Liver (tissue), 3 donors: ENCODE data around the gene CYP24A1.

Experiments
- EGR1 ChIP-seq, 2 donors: IDR thresholded peaks; 2 replicates each; pipeline ENCODE4 v1.6.1; 2016 to 2018; ENCODE audit warnings: antibody characterized with exemption in 2 of 2, low read depth in 2 of 2
- GABPA ChIP-seq, 2 donors: IDR thresholded peaks in 1 of 2; conservative IDR thresholded peaks in 1 of 2; 2 replicates each; pipeline ENCODE4 v1.6.1; 2016; ENCODE audit warnings: antibody characterized with exemption in 2 of 2, mild to moderate bottlenecking in 1 of 2, moderate library complexity in 1 of 2
- HNF4G ChIP-seq: IDR thresholded peaks from 2 replicates; pipeline ENCODE4 v1.6.1; 2016; ENCODE audit warnings: antibody characterized with exemption
- JUND ChIP-seq, 2 donors: IDR thresholded peaks; 2 replicates each; pipeline ENCODE4 v1.6.1; 2016; ENCODE audit warnings: antibody characterized with exemption in 2 of 2
- RAD21 ChIP-seq, 2 donors: IDR thresholded peaks; 2 replicates each; pipeline ENCODE4 v1.6.1; 2016; ENCODE audit warnings: antibody characterized with exemption in 2 of 2, mild to moderate bottlenecking in 2 of 2
- YY1 ChIP-seq: IDR thresholded peaks from 2 replicates; pipeline ENCODE4 v1.6.1; 2016; ENCODE audit warnings: antibody characterized with exemption, mild to moderate bottlenecking
- TF ChIP-seq, protein P1 (sequence below): fragments of 150-350 bp; IDR thresholded peaks from 2 replicates; pipeline ENCODE4 v1.5.1; 2017; ENCODE audit warnings: improper control_type of control experiment, low read depth, low read length; ENCODE audit not compliant: missing input control
- TF ChIP-seq, protein P2 (sequence below): IDR thresholded peaks from 2 replicates; pipeline ENCODE4 v1.6.1; 2016; ENCODE audit warnings: antibody characterized with exemption, mild to moderate bottlenecking
- TF ChIP-seq, protein P3 (sequence below): IDR thresholded peaks from 2 replicates; pipeline ENCODE4 v1.6.1; 2016; ENCODE audit warnings: antibody characterized with exemption
- TF ChIP-seq, protein P4 (sequence below): IDR thresholded peaks from 2 replicates; pipeline ENCODE4 v1.6.1; 2016; ENCODE audit warnings: antibody characterized with exemption
- donor health status: healthy.
- donor health status: healthy.

DNA sequence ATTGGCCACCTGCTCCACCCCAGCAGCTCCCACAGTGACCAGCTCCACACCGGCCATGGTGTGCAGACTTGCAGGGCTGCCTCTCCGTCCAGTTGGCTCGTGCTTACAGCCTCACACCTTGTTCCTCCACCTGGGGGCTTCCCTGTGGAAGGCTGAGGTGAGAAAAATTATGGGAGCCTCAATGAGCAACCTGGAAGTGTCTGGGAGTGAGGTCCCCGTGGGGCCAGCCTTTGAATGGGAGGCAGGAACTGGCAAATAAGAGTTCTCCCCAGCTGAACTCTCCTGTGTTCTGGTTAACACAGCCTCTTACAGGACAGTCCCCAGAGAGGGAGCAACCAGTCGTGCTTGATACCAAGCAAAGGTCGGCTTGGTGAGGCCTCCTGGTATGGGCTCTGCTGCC is 30.3 kb upstream of the CYP24A1 start:
- TF ChIP-seq, protein P1, sequence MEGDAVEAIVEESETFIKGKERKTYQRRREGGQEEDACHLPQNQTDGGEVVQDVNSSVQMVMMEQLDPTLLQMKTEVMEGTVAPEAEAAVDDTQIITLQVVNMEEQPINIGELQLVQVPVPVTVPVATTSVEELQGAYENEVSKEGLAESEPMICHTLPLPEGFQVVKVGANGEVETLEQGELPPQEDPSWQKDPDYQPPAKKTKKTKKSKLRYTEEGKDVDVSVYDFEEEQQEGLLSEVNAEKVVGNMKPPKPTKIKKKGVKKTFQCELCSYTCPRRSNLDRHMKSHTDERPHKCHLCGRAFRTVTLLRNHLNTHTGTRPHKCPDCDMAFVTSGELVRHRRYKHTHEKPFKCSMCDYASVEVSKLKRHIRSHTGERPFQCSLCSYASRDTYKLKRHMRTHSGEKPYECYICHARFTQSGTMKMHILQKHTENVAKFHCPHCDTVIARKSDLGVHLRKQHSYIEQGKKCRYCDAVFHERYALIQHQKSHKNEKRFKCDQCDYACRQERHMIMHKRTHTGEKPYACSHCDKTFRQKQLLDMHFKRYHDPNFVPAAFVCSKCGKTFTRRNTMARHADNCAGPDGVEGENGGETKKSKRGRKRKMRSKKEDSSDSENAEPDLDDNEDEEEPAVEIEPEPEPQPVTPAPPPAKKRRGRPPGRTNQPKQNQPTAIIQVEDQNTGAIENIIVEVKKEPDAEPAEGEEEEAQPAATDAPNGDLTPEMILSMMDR = no peak
- no peak for TF ChIP-seq YY1
- TF ChIP-seq, protein P2, sequence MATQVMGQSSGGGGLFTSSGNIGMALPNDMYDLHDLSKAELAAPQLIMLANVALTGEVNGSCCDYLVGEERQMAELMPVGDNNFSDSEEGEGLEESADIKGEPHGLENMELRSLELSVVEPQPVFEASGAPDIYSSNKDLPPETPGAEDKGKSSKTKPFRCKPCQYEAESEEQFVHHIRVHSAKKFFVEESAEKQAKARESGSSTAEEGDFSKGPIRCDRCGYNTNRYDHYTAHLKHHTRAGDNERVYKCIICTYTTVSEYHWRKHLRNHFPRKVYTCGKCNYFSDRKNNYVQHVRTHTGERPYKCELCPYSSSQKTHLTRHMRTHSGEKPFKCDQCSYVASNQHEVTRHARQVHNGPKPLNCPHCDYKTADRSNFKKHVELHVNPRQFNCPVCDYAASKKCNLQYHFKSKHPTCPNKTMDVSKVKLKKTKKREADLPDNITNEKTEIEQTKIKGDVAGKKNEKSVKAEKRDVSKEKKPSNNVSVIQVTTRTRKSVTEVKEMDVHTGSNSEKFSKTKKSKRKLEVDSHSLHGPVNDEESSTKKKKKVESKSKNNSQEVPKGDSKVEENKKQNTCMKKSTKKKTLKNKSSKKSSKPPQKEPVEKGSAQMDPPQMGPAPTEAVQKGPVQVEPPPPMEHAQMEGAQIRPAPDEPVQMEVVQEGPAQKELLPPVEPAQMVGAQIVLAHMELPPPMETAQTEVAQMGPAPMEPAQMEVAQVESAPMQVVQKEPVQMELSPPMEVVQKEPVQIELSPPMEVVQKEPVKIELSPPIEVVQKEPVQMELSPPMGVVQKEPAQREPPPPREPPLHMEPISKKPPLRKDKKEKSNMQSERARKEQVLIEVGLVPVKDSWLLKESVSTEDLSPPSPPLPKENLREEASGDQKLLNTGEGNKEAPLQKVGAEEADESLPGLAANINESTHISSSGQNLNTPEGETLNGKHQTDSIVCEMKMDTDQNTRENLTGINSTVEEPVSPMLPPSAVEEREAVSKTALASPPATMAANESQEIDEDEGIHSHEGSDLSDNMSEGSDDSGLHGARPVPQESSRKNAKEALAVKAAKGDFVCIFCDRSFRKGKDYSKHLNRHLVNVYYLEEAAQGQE = no peak
- no peak for TF ChIP-seq EGR1 (IDR thresholded peaks at IDR 0.05; ENCODE audit: low read depth in 2 of 2)
- TF ChIP-seq, protein P3, sequence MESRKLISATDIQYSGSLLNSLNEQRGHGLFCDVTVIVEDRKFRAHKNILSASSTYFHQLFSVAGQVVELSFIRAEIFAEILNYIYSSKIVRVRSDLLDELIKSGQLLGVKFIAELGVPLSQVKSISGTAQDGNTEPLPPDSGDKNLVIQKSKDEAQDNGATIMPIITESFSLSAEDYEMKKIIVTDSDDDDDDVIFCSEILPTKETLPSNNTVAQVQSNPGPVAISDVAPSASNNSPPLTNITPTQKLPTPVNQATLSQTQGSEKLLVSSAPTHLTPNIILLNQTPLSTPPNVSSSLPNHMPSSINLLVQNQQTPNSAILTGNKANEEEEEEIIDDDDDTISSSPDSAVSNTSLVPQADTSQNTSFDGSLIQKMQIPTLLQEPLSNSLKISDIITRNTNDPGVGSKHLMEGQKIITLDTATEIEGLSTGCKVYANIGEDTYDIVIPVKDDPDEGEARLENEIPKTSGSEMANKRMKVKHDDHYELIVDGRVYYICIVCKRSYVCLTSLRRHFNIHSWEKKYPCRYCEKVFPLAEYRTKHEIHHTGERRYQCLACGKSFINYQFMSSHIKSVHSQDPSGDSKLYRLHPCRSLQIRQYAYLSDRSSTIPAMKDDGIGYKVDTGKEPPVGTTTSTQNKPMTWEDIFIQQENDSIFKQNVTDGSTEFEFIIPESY = no peak
- no peak for TF ChIP-seq JUND (IDR thresholded peaks at IDR 0.05)
- TF ChIP-seq, protein P4, sequence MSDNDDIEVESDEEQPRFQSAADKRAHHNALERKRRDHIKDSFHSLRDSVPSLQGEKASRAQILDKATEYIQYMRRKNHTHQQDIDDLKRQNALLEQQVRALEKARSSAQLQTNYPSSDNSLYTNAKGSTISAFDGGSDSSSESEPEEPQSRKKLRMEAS = no peak
- no peak for TF ChIP-seq RAD21 (IDR thresholded peaks at IDR 0.05)
- no peak for TF ChIP-seq GABPA (IDR thresholded peaks at IDR 0.05 in 1 of 2, conservative IDR thresholded peaks at IDR 0.05 in 1 of 2)
- no peak for TF ChIP-seq HNF4G
